Dedifferentiated amniotic fluid mesenchymal stem cell (primary cell): Measurements from ENCODE around the gene PITHD1.
"Not testable (repeated sequence)": the region's sequence is repeated elsewhere in the genome, so short reads cannot be mapped to it uniquely, and the experiment has no call there.

ENCODE experiments used
- DNase-seq: peaks from one replicate; pipeline ENCODE4 v3.0.0-alpha.2; 2016; ENCODE audit errors: extremely low spot score

The PITHD1 gene

DNA sequence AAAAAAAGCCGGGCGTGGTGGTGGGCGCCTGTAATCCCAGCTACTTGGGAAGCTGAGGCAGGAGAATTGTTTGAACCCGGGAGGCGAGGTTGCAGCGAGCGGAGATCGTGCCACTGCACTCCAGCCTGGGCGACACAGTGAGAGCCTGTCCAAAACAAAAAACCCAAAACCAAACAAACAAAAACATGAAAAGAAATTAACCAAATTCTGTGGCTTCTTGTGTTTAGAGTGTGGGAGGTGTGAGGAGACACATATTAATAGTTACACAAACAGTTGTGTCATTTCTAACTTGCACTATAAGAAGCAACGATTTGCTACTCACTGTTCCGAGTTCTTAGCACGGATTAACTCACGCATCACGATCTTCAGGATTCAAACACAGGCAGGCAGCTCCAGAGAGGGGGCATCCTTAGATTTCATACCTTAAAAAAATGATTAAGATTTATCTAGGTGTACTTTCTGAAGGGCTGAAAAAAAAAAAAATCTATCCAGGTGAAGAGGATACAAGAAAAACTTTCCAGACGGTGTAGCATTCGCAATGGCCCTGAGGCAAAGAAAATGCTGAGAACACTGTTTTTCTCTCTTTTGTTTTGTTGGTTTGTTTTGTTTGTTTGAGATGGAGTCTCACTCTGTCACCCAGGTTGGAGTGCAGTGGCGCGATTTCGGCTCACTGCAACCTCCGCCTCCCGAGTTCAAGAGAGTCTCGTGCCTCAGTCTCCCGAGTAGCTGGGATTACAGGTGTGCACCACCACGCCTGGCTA is 47.7 kb downstream of the PITHD1 start:
- no peak for DNase-seq

DNA sequence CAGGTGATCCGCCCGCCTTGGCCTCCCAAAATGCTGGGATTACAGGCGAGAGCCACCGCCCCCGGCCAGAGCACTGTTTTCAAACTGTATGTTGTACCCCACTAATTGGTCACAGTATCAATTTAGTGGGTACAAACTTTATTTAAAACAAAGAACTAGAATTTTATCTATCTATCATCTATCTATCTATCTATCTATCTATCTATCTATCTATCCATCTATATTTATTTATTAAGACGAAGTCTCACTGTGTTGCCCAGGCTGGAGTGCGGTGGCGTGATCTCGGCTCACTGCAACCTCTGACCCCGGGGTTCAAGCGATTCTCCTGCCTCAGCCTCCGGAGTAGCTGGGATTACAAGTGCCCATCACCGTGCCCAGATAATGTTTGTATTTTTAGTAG is 48.4 kb downstream of the PITHD1 start:
- DNase-seq = not testable (repeated sequence)

DNA sequence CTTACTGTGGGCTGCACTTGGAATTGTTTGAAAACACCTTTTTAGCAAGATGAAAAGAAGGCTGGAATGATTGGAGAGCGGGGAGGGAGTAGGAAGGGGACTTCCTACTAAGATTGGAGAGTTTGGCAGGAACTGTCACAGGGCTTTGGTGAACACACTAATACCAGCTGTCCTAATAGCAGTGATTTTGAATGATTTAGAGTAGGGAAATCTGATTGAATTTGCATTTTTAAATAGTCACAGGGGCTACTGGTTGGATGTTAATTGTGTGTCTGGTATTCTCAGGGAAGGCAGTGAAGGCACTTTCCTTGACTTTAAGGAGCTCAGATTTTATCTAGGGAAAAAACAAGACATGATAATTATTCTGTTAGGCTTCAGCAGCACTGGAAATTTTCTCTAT is 49.5 kb downstream of the PITHD1 start:
- DNase-seq = no peak

DNA sequence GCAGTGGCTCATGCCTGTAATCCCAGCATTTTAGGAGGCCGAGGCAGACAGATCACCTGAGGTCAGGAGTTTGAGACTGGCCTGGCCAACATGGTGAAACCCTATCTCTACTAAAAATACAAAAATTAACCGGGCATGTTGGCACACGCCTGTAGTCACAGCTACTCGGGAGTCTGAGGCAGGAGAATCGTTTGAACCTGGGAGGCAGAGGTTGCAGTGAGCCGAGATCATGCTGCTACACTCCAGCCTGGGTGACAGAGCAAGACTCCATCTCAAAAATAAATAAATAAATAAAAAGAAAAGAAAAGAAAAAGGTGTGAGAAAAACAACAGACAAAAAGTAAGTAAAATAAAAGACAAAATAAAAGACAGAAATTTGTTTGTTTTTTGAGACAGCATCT is 55.9 kb downstream of the PITHD1 start:
- DNase-seq = not testable (repeated sequence)

DNA sequence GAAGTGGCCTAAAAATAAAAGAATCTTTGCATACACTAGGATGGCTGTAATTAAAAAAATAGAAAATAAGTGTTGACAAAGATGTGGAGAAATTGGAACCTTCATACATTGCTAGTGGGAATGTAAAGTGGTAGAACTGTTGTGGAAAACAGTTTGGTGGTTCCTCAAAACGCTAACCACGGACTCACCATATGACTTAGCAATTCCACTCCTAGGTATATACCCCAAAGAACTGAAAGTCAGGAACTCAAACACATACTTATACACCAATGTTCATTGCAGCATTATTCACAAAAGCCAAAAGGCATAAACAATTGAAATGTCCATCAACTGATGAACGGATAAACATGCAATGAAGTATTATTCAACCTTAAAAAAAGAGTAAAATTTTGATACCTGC is 57.8 kb downstream of the PITHD1 start:
- no peak for DNase-seq
